Suprapubic skin (tissue), 4 donors: ENCODE data around the gene PFN3. TPM values are rescaled to one million over a fixed set of nuclear protein-coding genes. Genes with fewer than 3 reads are reported as not detected.

Experiments
- DNase-seq, 2 donors: peaks; one replicate each; pipeline ENCODE4 v3.0.0-alpha.2; 2019; ENCODE audit warnings: low spot score in 2 of 2
- H3K27ac ChIP-seq: fragments of 200-600 bp; sonication (generic); one replicate; pipeline ENCODE4 v1.5.1; 2019
- H3K27me3 ChIP-seq: fragments of 200-600 bp; sonication (generic); one replicate; pipeline ENCODE4 v1.5.1; 2019
- H3K36me3 ChIP-seq: fragments of 200-600 bp; sonication (generic); one replicate; pipeline ENCODE4 v1.5.1; 2019
- H3K4me1 ChIP-seq: fragments of 200-600 bp; sonication (generic); one replicate; pipeline ENCODE4 v1.5.1; 2019
- H3K4me3 ChIP-seq: fragments of 200-600 bp; sonication (generic); one replicate; pipeline ENCODE4 v1.5.1; 2019; ENCODE audit warnings: mild to moderate bottlenecking
- H3K9me3 ChIP-seq: fragments of 200-600 bp; sonication (generic); one replicate; pipeline ENCODE4 v1.5.1; 2019
- EP300 ChIP-seq: sonication (generic); formaldehyde crosslinking; IDR thresholded peaks from one replicate; pipeline ENCODE4 v1.6.1; 2017; ENCODE audit warnings: antibody characterized with exemption
- POLR2A ChIP-seq, 2 donors: fragments of 450-650 bp; IDR thresholded peaks; one replicate each; pipeline ENCODE4 v1.6.1; 2017; ENCODE audit warnings: antibody characterized with exemption in 2 of 2, mild to moderate bottlenecking in 2 of 2, moderate library complexity in 2 of 2
- POLR2AphosphoS5 ChIP-seq, 3 donors: sonication (generic); formaldehyde crosslinking; IDR thresholded peaks; one replicate each; pipeline ENCODE4 v1.6.1; 2017; ENCODE audit warnings: antibody characterized with exemption in 3 of 3
- WGBS: methylation state at CpG from one replicate; pipeline ENCODE4 v1.1.5; 2018; 5-methylcytosine and 5-hydroxymethylcytosine counted together
- total RNA-seq, 4 donors: library from RNA; depleted of rRNA; stranded (reverse); fragments of >200 nt; gene quantifications; one replicate each; pipeline ENCODE4 v1.1.0, GENCODE V29; 2016
- TF ChIP-seq, protein P1 (sequence below), 2 donors: fragments of 200-600 bp in 1 of 2; fragments of 450-650 bp in 1 of 2; sonication (generic) in 1 of 2; IDR thresholded peaks; one replicate each; pipeline ENCODE4 v1.5.1; 2016 to 2019; ENCODE audit warnings: antibody characterized with exemption in 2 of 2, mild to moderate bottlenecking in 1 of 2, moderate library complexity in 1 of 2

PFN3 gene
- total RNA-seq, 4 donors from 2014 or later, result not detected

- peaks cover 36% of the 10 kb centered on the region for H3K4me1 ChIP-seq
- no peak for DNase-seq
These were observed 42.8 kb downstream of the PFN3 start, which contains the start of gene RGS14 for GRCh38 chr5:177357459-177358351. TSS of gene RGS14 (plus strand) at chr5:177357924. CDS start at chr5:177358025, 101 bp downstream.

DNA sequence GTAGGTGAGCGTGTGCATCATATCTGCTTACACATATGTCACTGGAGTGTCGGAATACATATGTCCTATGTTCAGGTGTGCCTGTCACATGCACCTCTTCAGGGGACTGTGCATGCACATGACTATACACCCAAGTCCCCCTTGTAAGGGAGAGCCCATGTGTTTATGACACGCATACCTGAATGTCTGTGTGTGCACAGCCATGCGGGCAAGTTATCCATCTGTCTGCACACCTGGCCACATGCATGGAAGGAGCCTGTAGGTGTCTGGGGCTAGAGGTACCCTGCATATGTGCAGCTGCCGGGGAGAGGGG lies 43.4 kb downstream of the PFN3 start:
- Histone ChIP-seq H3K36me3 (no peaks in the 10 kb centered on the region), H3K4me1 (peaks cover 31% of the 10 kb centered on the region), H3K9me3 (no peaks in the 10 kb centered on the region), H3K27ac (no peak overlapping the region), H3K27me3 (no peaks in the 10 kb centered on the region), H3K4me3 (no peak overlapping the region)
- 93% methylated on average over 3 of the region's 5 CpGs for WGBS
- no peak for DNase-seq
- TF ChIP-seq POLR2A (IDR thresholded peaks at IDR 0.05) (no peak), POLR2AphosphoS5 (IDR thresholded peaks at IDR 0.05) (no peak), EP300 (no peak)
- TF ChIP-seq, protein P1, sequence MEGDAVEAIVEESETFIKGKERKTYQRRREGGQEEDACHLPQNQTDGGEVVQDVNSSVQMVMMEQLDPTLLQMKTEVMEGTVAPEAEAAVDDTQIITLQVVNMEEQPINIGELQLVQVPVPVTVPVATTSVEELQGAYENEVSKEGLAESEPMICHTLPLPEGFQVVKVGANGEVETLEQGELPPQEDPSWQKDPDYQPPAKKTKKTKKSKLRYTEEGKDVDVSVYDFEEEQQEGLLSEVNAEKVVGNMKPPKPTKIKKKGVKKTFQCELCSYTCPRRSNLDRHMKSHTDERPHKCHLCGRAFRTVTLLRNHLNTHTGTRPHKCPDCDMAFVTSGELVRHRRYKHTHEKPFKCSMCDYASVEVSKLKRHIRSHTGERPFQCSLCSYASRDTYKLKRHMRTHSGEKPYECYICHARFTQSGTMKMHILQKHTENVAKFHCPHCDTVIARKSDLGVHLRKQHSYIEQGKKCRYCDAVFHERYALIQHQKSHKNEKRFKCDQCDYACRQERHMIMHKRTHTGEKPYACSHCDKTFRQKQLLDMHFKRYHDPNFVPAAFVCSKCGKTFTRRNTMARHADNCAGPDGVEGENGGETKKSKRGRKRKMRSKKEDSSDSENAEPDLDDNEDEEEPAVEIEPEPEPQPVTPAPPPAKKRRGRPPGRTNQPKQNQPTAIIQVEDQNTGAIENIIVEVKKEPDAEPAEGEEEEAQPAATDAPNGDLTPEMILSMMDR (IDR thresholded peaks at IDR 0.05), result no peak

More at GRCh38 chr5:177357459-177358351, 42.8 kb downstream of the PFN3 start, which contains the start of gene RGS14:
- 9% methylated on average over 12 of the region's 37 CpGs for WGBS
- H3K36me3 ChIP-seq, result no peaks in the 10 kb centered on the region
- H3K9me3 ChIP-seq, result no peaks in the 10 kb centered on the region
- peak within 1 kb of the TSS; percentile 47 for H3K4me3 ChIP-seq
- no peaks in the 10 kb centered on the region for H3K27me3 ChIP-seq
- H3K27ac ChIP-seq, result no peak within 1 kb of the TSS
- TF ChIP-seq POLR2A (IDR thresholded peaks at IDR 0.05), result no peak

GRCh38 chr5:177356746-177357145 lies 43.7 kb downstream of the PFN3 start:
- TF ChIP-seq POLR2AphosphoS5 (IDR thresholded peaks at IDR 0.05) (no peak), EP300 (no peak), POLR2A (IDR thresholded peaks at IDR 0.05) (no peak)
- TF ChIP-seq, protein P1 (IDR thresholded peaks at IDR 0.05), result no peak
- WGBS, result 61% methylated on average over 3 of the region's 3 CpGs
- H3K27ac ChIP-seq, result no peak overlapping the region

GRCh38 chr5:177355868-177356168 lies 44.6 kb downstream of the PFN3 start:
- H3K4me1 ChIP-seq, result peaks cover 35% of the 10 kb centered on the region
- TF ChIP-seq, protein P1 (IDR thresholded peaks at IDR 0.05), result no peak
- TF ChIP-seq EP300, result no peak
- no peak for TF ChIP-seq POLR2A (IDR thresholded peaks at IDR 0.05)
- TF ChIP-seq POLR2AphosphoS5 (IDR thresholded peaks at IDR 0.05), result no peak
- no peak for DNase-seq
- H3K9me3 ChIP-seq, result no peaks in the 10 kb centered on the region
- H3K36me3 ChIP-seq, result no peaks in the 10 kb centered on the region
- WGBS, result 24% methylated on average over 1 of the region's 1 CpG
- no peaks in the 10 kb centered on the region for H3K27me3 ChIP-seq
- no peak overlapping the region for H3K27ac ChIP-seq
- no peak overlapping the region for H3K4me3 ChIP-seq

More at GRCh38 chr5:177356746-177357145, 43.7 kb downstream of the PFN3 start:
- H3K4me1 ChIP-seq, result peaks cover 31% of the 10 kb centered on the region
- no peaks in the 10 kb centered on the region for H3K36me3 ChIP-seq
- no peak overlapping the region for H3K4me3 ChIP-seq
- no peak for DNase-seq
- H3K27me3 ChIP-seq, result no peaks in the 10 kb centered on the region
- H3K9me3 ChIP-seq, result no peaks in the 10 kb centered on the region

DNA sequence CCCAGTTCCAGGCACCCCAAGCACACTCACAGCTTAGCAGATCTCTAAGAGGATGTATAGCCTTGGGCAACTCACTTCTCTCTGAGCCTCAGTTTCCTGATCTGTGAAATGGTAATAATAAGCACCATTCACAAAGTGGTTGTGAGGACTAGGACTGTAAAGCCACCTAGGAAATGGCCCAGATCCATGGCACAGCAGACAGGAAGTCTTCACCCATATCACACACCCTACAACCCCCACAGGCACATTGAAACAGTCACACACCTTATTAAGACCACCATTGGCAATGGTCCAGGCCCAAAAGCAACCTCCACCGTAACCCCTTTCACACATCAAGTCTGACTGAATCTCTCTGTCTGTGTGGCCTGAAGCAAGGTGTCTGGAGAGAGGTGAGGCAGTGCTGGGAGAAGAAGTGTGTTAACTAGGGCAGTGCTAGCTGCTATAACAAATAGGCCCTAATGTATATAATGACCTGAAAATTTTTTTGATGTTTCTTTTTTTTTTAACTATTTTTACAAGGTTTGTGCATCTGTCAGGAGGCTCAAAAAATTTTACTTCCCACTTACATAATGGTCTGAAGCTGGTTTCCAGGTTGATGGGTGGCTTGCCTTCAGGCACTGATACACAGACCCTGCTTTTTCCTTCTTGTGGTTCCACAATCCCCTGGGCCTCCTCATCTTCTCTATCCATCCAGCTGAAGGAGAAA lies 45.1 kb downstream of the PFN3 start:
- TF ChIP-seq POLR2A (IDR thresholded peaks at IDR 0.05) (no peak), EP300 (no peak), POLR2AphosphoS5 (IDR thresholded peaks at IDR 0.05) (no peak)
- TF ChIP-seq, protein P1 (IDR thresholded peaks at IDR 0.05), result no peak
- no peaks in the 10 kb centered on the region for H3K9me3 ChIP-seq
- H3K36me3 ChIP-seq, result no peaks in the 10 kb centered on the region
- H3K27ac ChIP-seq, result no peak overlapping the region
- no peak overlapping the region for H3K4me3 ChIP-seq
- H3K4me1 ChIP-seq, result peaks cover 40% of the 10 kb centered on the region
- WGBS, result 79% methylated on average over 1 of the region's 1 CpG
- no peaks in the 10 kb centered on the region for H3K27me3 ChIP-seq
- no peak for DNase-seq
